Natural killer cell treated with Interleukin-12 subunit alpha and Interleukin-12 subunit beta and Interleukin-15 and Interleukin-18, amount 100 ng/mL, for 72 hours (primary cell): Measurements from ENCODE around the gene INSR. TPM values are rescaled to one million over a fixed set of nuclear protein-coding genes. Genes with fewer than 3 reads are reported as not detected.

Experiments used
- ATAC-seq, 2 donors: fragments of 150-1000 bp; cut with Tn5 transposase in 1 of 2; sonication (Bioruptor Pico), chemical (Tn5 transposase) in 1 of 2; 2 replicates each; pipeline ENCODE4 v1.10.0; 2021
- DNase-seq: peaks from one replicate; pipeline ENCODE4 v3.0.0; 2022; ENCODE audit warnings: low spot score
- H3K27ac Mint-ChIP-seq, 2 donors: 1 replicate in 1 of 2; 2 replicates in 1 of 2; pipeline ENCODE4 v1.8.0; 2022; ENCODE audit warnings: mixed read lengths in 2 of 2, mild to moderate bottlenecking in 1 of 2, moderate library complexity in 1 of 2
- H3K27me3 Mint-ChIP-seq, 2 donors: 1 replicate in 1 of 2; 2 replicates in 1 of 2; pipeline ENCODE4 v1.8.0; 2022; ENCODE audit warnings: mixed read lengths in 2 of 2
- H3K36me3 Mint-ChIP-seq: one replicate; pipeline ENCODE4 v1.8.0; 2022; ENCODE audit warnings: mixed read lengths
- H3K4me1 Mint-ChIP-seq, 2 donors: 1 replicate in 1 of 2; 2 replicates in 1 of 2; pipeline ENCODE4 v1.8.0; 2022; ENCODE audit warnings: low read depth in 2 of 2, mixed read lengths in 2 of 2, mild to moderate bottlenecking in 1 of 2
- H3K4me3 Mint-ChIP-seq: one replicate; pipeline ENCODE4 v1.8.0; 2022; ENCODE audit warnings: mixed read lengths
- H3K9me3 Mint-ChIP-seq: 2 replicates; pipeline ENCODE4 v1.8.0; 2022; ENCODE audit warnings: mixed read lengths
- total RNA-seq, 2 donors: library from RNA; stranded (reverse); gene quantifications; one replicate each; pipeline ENCODE4 v1.2.3, GENCODE V29; 2022

INSR gene
- total RNA-seq, 2 donors from 2014 or later = 1.1 to 1.7 TPM

GRCh38 chr19:7258840-7259395 lies 35.3 kb downstream of the INSR start:
- no peaks in the 10 kb centered on the region for H3K9me3 Mint-ChIP-seq
- ATAC-seq = no peak
- peaks cover 0 to 3% of the 10 kb centered on the region in 2 donors for H3K4me1 Mint-ChIP-seq
- no peak for DNase-seq
- no peaks in the 10 kb centered on the region for H3K36me3 Mint-ChIP-seq
- H3K27me3 Mint-ChIP-seq = peaks cover 0 to 2% of the 10 kb centered on the region in 2 donors
- H3K27ac Mint-ChIP-seq = no peak overlapping the region
- no peak overlapping the region for H3K4me3 Mint-ChIP-seq

- no peak overlapping the region for H3K4me3 Mint-ChIP-seq
- peaks cover 0 to 3% of the 10 kb centered on the region in 2 donors for H3K4me1 Mint-ChIP-seq
- peaks cover 0 to 2% of the 10 kb centered on the region in 2 donors for H3K27me3 Mint-ChIP-seq
- DNase-seq (no peak), ATAC-seq (no peak)
- H3K36me3 Mint-ChIP-seq = no peaks in the 10 kb centered on the region
- no peaks in the 10 kb centered on the region for H3K9me3 Mint-ChIP-seq
- no peak overlapping the region for H3K27ac Mint-ChIP-seq
These were observed 36.0 kb downstream of the INSR start for GRCh38 chr19:7258041-7258839.

- Mint-ChIP-seq H3K27me3 (peaks cover 0 to 2% of the 10 kb centered on the region in 2 donors), H3K27ac (no peak overlapping the region), H3K4me1 (peaks cover 0 to 3% of the 10 kb centered on the region in 2 donors), H3K9me3 (no peaks in the 10 kb centered on the region), H3K4me3 (no peak overlapping the region), H3K36me3 (no peaks in the 10 kb centered on the region)
- ATAC-seq (no peak), DNase-seq (no peak)
These were observed 36.8 kb downstream of the INSR start for GRCh38 chr19:7257148-7258040.

GRCh38 chr19:7255631-7256030 lies 38.6 kb downstream of the INSR start:
- no peak for DNase-seq
- Mint-ChIP-seq H3K4me3 (no peak overlapping the region), H3K4me1 (peaks cover 0 to 6% of the 10 kb centered on the region in 2 donors), H3K36me3 (no peaks in the 10 kb centered on the region), H3K9me3 (no peaks in the 10 kb centered on the region), H3K27ac (no peak overlapping the region), H3K27me3 (no peaks in the 10 kb centered on the region)
- no peak for ATAC-seq

GRCh38 chr19:7255119-7255518 lies 39.1 kb downstream of the INSR start:
- ATAC-seq (no peak), DNase-seq (no peak)
- Mint-ChIP-seq H3K4me1 (peaks cover 2 to 7% of the 10 kb centered on the region in 2 donors), H3K27ac (no peak overlapping the region), H3K9me3 (no peaks in the 10 kb centered on the region), H3K36me3 (no peaks in the 10 kb centered on the region), H3K27me3 (no peaks in the 10 kb centered on the region), H3K4me3 (no peak overlapping the region)

GRCh38 chr19:7254590-7254989 lies 39.6 kb downstream of the INSR start:
- no peaks in the 10 kb centered on the region for H3K27me3 Mint-ChIP-seq
- H3K4me3 Mint-ChIP-seq = no peak overlapping the region
- DNase-seq (no peak), ATAC-seq (no peak)
- peaks cover 5 to 10% of the 10 kb centered on the region in 2 donors for H3K4me1 Mint-ChIP-seq
- no peaks in the 10 kb centered on the region for H3K9me3 Mint-ChIP-seq
- no peaks in the 10 kb centered on the region for H3K36me3 Mint-ChIP-seq
- no peak overlapping the region for H3K27ac Mint-ChIP-seq

GRCh38 chr19:7252364-7252763 lies 41.9 kb downstream of the INSR start:
- H3K36me3 Mint-ChIP-seq = no peaks in the 10 kb centered on the region
- H3K27me3 Mint-ChIP-seq = no peaks in the 10 kb centered on the region
- H3K4me3 Mint-ChIP-seq = no peak overlapping the region
- H3K9me3 Mint-ChIP-seq = no peaks in the 10 kb centered on the region
- no peak overlapping the region for H3K27ac Mint-ChIP-seq
- no peak for DNase-seq
- H3K4me1 Mint-ChIP-seq = peaks cover 5 to 10% of the 10 kb centered on the region in 2 donors
- no peak for ATAC-seq

GRCh38 chr19:7251494-7251893 lies 42.7 kb downstream of the INSR start:
- Mint-ChIP-seq H3K36me3 (no peaks in the 10 kb centered on the region), H3K4me1 (peaks cover 5 to 10% of the 10 kb centered on the region in 2 donors), H3K27me3 (no peaks in the 10 kb centered on the region), H3K27ac (peak overlapping the region in 1 of 2 donors; percentile 12), H3K4me3 (no peak overlapping the region), H3K9me3 (no peaks in the 10 kb centered on the region)
- ATAC-seq = peak; percentile 85 to 87
- no peak for DNase-seq

- no peak for ATAC-seq
- no peak overlapping the region for H3K4me3 Mint-ChIP-seq
- no peak for DNase-seq
- H3K27ac Mint-ChIP-seq = peak overlapping the region in 1 of 2 donors; percentile 12
- H3K36me3 Mint-ChIP-seq = no peaks in the 10 kb centered on the region
- peaks cover 5 to 10% of the 10 kb centered on the region in 2 donors for H3K4me1 Mint-ChIP-seq
- H3K9me3 Mint-ChIP-seq = no peaks in the 10 kb centered on the region
- H3K27me3 Mint-ChIP-seq = no peaks in the 10 kb centered on the region
These were observed 43.3 kb downstream of the INSR start for GRCh38 chr19:7250951-7251350.

- no peak for ATAC-seq
- Mint-ChIP-seq H3K27ac (peak overlapping the region in 1 of 2 donors; percentile 30), H3K4me1 (peaks cover 5 to 9% of the 10 kb centered on the region in 2 donors), H3K27me3 (no peaks in the 10 kb centered on the region), H3K36me3 (no peaks in the 10 kb centered on the region), H3K4me3 (no peak overlapping the region), H3K9me3 (no peaks in the 10 kb centered on the region)
- DNase-seq = no peak
These were observed 44.1 kb downstream of the INSR start for GRCh38 chr19:7250057-7250596.

- DNase-seq (no peak), ATAC-seq (no peak)
- no peak overlapping the region for H3K27ac Mint-ChIP-seq
- no peaks in the 10 kb centered on the region for H3K27me3 Mint-ChIP-seq
- H3K9me3 Mint-ChIP-seq = no peaks in the 10 kb centered on the region
- H3K36me3 Mint-ChIP-seq = no peaks in the 10 kb centered on the region
- H3K4me3 Mint-ChIP-seq = no peak overlapping the region
- peaks cover 5 to 7% of the 10 kb centered on the region in 2 donors for H3K4me1 Mint-ChIP-seq
These were observed 47.1 kb downstream of the INSR start for GRCh38 chr19:7247155-7247554.

- Mint-ChIP-seq H3K36me3 (no peaks in the 10 kb centered on the region), H3K27ac (no peak overlapping the region), H3K4me1 (peaks cover 5 to 6% of the 10 kb centered on the region in 2 donors), H3K9me3 (no peaks in the 10 kb centered on the region), H3K27me3 (no peaks in the 10 kb centered on the region), H3K4me3 (no peak overlapping the region)
- DNase-seq (no peak), ATAC-seq (no peak)
These were observed 47.6 kb downstream of the INSR start for GRCh38 chr19:7246601-7247000.

GRCh38 chr19:7242601-7243258 lies 51.5 kb downstream of the INSR start:
- Mint-ChIP-seq H3K27ac (peak overlapping the region in 1 of 2 donors; percentile 31), H3K27me3 (no peaks in the 10 kb centered on the region), H3K36me3 (no peaks in the 10 kb centered on the region), H3K4me3 (no peak overlapping the region), H3K4me1 (no peaks in the 10 kb centered on the region), H3K9me3 (no peaks in the 10 kb centered on the region)
- no peak for ATAC-seq
- DNase-seq = no peak
